T-cell (primary cell): Measurements from ENCODE around the gene CD59. TPM values are rescaled to one million over a fixed set of nuclear protein-coding genes. Genes with fewer than 3 reads are reported as not detected.

Experiments used
- ATAC-seq, 4 experiments: fragments of 200-7000 bp in 3 of 4; fragments of 150-1000 bp in 1 of 4; cut with Tn5 transposase; replicated peaks in 1 of 4; 1 replicate in 3 of 4; 2 replicates in 1 of 4; pipeline ENCODE4 v1.10.0; 2021; ENCODE audit warnings: moderate library complexity in 3 of 4, mild to moderate bottlenecking in 2 of 4, moderate number of reproducible peaks in 1 of 4
- CTCF ChIA-PET, 2 donors: fragments of 300-600 bp; sonication (Branson Sonifier 250); formaldehyde crosslinking; loops; one replicate each; lab custom pipeline; 2022; ENCODE audit warnings: antibody characterized with exemption in 2 of 2; lab: Charles Lee
- POLR2A ChIA-PET, 2 donors: fragments of 300-600 bp; sonication (Branson Sonifier 250); formaldehyde crosslinking; loops; one replicate each; lab custom pipeline; 2022; ENCODE audit warnings: antibody characterized with exemption in 2 of 2; lab: Charles Lee
- DNase-seq, 35 experiments: peaks; one replicate each; pipeline versions ENCODE4 v3.0.0 to v3.0.0-alpha.2; 2013 to 2023
- H3K27ac ChIP-seq: one replicate; pipeline ENCODE4 v1.5.1; 2013; ENCODE audit warnings: low read length
- H3K27me3 ChIP-seq, 2 experiments: replicated peaks in 1 of 2; 1 replicate in 1 of 2; 2 replicates in 1 of 2; pipeline versions ENCODE4 v1.6.1 to v1.7.0; 2013; ENCODE audit warnings: low read length in 1 of 2, mixed read lengths in 1 of 2; ENCODE audit not compliant: control insufficient read depth in 2 of 2, insufficient read depth in 2 of 2; ENCODE audit errors: extremely low read depth in 1 of 2
- H3K36me3 ChIP-seq, 2 donors: 1 replicate in 1 of 2; 2 replicates in 1 of 2; pipeline versions ENCODE4 v1.6.1 to v1.7.0; 2013; ENCODE audit warnings: low read length in 1 of 2; ENCODE audit not compliant: control insufficient read depth in 2 of 2, insufficient read depth in 1 of 2; ENCODE audit errors: extremely low read depth in 1 of 2
- H3K4me1 ChIP-seq, 2 experiments: 1 replicate in 1 of 2; 2 replicates in 1 of 2; pipeline versions ENCODE4 v1.6.1 to v1.7.0; 2013; ENCODE audit warnings: low read length in 2 of 2, mixed read lengths in 1 of 2; ENCODE audit not compliant: insufficient read depth in 2 of 2, control insufficient read depth in 1 of 2; ENCODE audit errors: extremely low read depth in 1 of 2
- H3K4me3 ChIP-seq, 2 donors: 1 replicate in 1 of 2; 2 replicates in 1 of 2; pipeline versions ENCODE4 v1.5.1 to v1.7.0; 2013; ENCODE audit warnings: mild to moderate bottlenecking in 2 of 2, low read length in 1 of 2, moderate library complexity in 1 of 2; ENCODE audit not compliant: control insufficient read depth in 1 of 2; ENCODE audit errors: extremely low read depth in 1 of 2
- H3K9me3 ChIP-seq: 2 replicates; pipeline ENCODE4 v1.7.0; 2013
- H3K27ac Mint-ChIP-seq, 2 donors: one replicate each; pipeline ENCODE4 v1.8.0; 2020 to 2021; ENCODE audit warnings: mild to moderate bottlenecking in 2 of 2, mixed read lengths in 2 of 2
- H3K27me3 Mint-ChIP-seq, 2 donors: one replicate each; pipeline ENCODE4 v1.8.0; 2021 to 2022; ENCODE audit warnings: mixed read lengths in 2 of 2
- H3K36me3 Mint-ChIP-seq: one replicate; pipeline ENCODE4 v1.8.0; 2021; ENCODE audit warnings: mixed read lengths
- H3K4me1 Mint-ChIP-seq, 3 donors: one replicate each; pipeline ENCODE4 v1.8.0; 2020 to 2022; ENCODE audit warnings: mixed read lengths in 3 of 3, mild to moderate bottlenecking in 1 of 3
- H3K4me3 Mint-ChIP-seq, 3 donors: one replicate each; pipeline ENCODE4 v1.8.0; 2020 to 2022; ENCODE audit warnings: mild to moderate bottlenecking in 3 of 3, mixed read lengths in 3 of 3, moderate library complexity in 3 of 3
- H3K9me3 Mint-ChIP-seq, 3 donors: one replicate each; pipeline ENCODE4 v1.8.0; 2020 to 2022; ENCODE audit warnings: mixed read lengths in 3 of 3
- WGBS: methylation state at CpG from one replicate; pipeline ENCODE4 v1.1.5; 2013; ENCODE audit warnings: missing lambda C conversion rate; ENCODE audit not compliant: insufficient coverage; 5-methylcytosine and 5-hydroxymethylcytosine counted together
- total RNA-seq, 35 experiments: library from RNA in 6 of 35; stranded (reverse) in 6 of 35; fragments of 120-200 nt in 1 of 35; gene quantifications; one replicate each; pipeline versions ENCODE4 v1.2.1 to v1.2.4 and lab custom pipeline; 2013 to 2026

CD59 gene
- total RNA-seq, 5 donors from 2014 or later (not counting 1 experiment from before 2014, with no cell fraction given) = 34.3 to 85.8 (median 71.9) TPM

GRCh38 chr11:33772870-33773269 lies 36.6 kb upstream of the CD59 start:
- Histone ChIP-seq H3K27me3 (peaks cover 2 to 10% of the 10 kb centered on the region in 2 experiments), H3K27ac (no peak overlapping the region), H3K9me3 (no peaks in the 10 kb centered on the region), H3K36me3 (peaks cover 2 to 23% of the 10 kb centered on the region in 2 donors), H3K4me3 (peak overlapping the region; percentile 19 to 90), H3K4me1 (peaks cover 8 to 38% of the 10 kb centered on the region in 2 experiments)
- H3K4me1 Mint-ChIP-seq = peaks cover 42 to 51% (median 48%) of the 10 kb centered on the region in 3 donors
- H3K27me3 Mint-ChIP-seq = peaks cover 0 to 1% of the 10 kb centered on the region in 2 donors
- H3K9me3 Mint-ChIP-seq = no peaks in the 10 kb centered on the region
- no peak for ATAC-seq
- H3K4me3 Mint-ChIP-seq = peak overlapping the region; percentile 93 to 97 (median 96)
- POLR2A ChIA-PET = interaction anchor here in 1 of 2 donors (0.6 kb wide), 1 partner anchor 62 kb away, joined by 5 read pairs; no protein-coding TSS in a partner anchor
- WGBS = no CpG with 5 or more reads among the region's 1 CpG
- CTCF ChIA-PET = interaction anchor here (0.5 to 1.3 kb wide), 6 partner anchors 10 to 665 kb away, joined by 3 to 5 read pairs (median 3); no protein-coding TSS in a partner anchor
- peak overlapping the region; percentile 12 to 93 for H3K27ac Mint-ChIP-seq
- DNase-seq = no peak
- peaks cover 18% of the 10 kb centered on the region for H3K36me3 Mint-ChIP-seq

- peaks cover 42 to 49% (median 48%) of the 10 kb centered on the region in 3 donors for H3K4me1 Mint-ChIP-seq
- H3K4me1 ChIP-seq = peaks cover 8 to 33% of the 10 kb centered on the region in 2 experiments
- ATAC-seq (no peak), DNase-seq (peak in 1 of 35 experiments; percentile 2)
- H3K4me3 ChIP-seq = no peak overlapping the region
- peak overlapping the region; percentile 93 to 97 (median 96) for H3K4me3 Mint-ChIP-seq
- peaks cover 21% of the 10 kb centered on the region for H3K36me3 Mint-ChIP-seq
- no peak overlapping the region for H3K27ac ChIP-seq
- POLR2A ChIA-PET = interaction anchor here in 1 of 2 donors (0.6 to 0.7 kb wide), 2 partner anchors 62 to 396 kb away, joined by 3 to 5 read pairs; no protein-coding TSS in a partner anchor
- peaks cover 0 to 1% of the 10 kb centered on the region in 2 donors for H3K27me3 Mint-ChIP-seq
- H3K9me3 Mint-ChIP-seq = no peaks in the 10 kb centered on the region
- CTCF ChIA-PET = interaction anchor here (0.6 to 1.3 kb wide), 5 partner anchors 10 to 1715 kb away, joined by 3 to 4 read pairs (median 3); no protein-coding TSS in a partner anchor
- H3K27me3 ChIP-seq = peaks cover 2 to 8% of the 10 kb centered on the region in 2 experiments
- WGBS = 92% methylated on average over 4 of the region's 4 CpGs
- peaks cover 2 to 27% of the 10 kb centered on the region in 2 donors for H3K36me3 ChIP-seq
- H3K9me3 ChIP-seq = no peaks in the 10 kb centered on the region
- H3K27ac Mint-ChIP-seq = peak overlapping the region; percentile 12 to 23
These were observed 36.1 kb upstream of the CD59 start for GRCh38 chr11:33772300-33772699.

DNA sequence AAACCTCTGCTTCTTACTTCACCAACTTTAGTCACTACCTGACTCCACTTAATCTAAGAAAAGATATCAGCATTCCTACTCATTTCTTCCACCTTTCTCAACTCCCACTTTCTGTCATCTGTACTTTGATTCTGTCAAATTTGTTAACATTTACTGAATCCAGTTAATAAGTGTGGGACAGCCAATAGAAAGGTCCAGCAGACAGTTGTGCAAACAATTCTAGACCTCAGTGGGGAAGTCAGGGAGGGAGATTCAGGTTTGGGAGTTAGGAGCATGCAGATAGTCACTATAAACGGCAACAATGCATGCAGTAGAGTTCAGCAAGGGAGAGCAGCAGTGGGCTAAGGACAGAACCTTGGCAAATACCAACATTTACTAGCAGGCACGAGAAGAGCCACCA lies 34.0 kb upstream of the CD59 start:
- CTCF ChIA-PET = no interaction called here
- Histone ChIP-seq H3K27ac (no peak overlapping the region), H3K27me3 (no peaks in the 10 kb centered on the region), H3K36me3 (peaks cover 2 to 46% of the 10 kb centered on the region in 2 donors), H3K9me3 (no peaks in the 10 kb centered on the region), H3K4me1 (peaks cover 8 to 22% of the 10 kb centered on the region in 2 experiments), H3K4me3 (no peak overlapping the region)
- POLR2A ChIA-PET = no interaction called here
- H3K27ac Mint-ChIP-seq = peak overlapping the region in 1 of 2 donors; percentile 5
- WGBS = no CpG with 5 or more reads among the region's 2 CpGs
- no peak overlapping the region for H3K4me3 Mint-ChIP-seq
- H3K9me3 Mint-ChIP-seq = no peaks in the 10 kb centered on the region
- DNase-seq (no peak), ATAC-seq (no peak)
- H3K36me3 Mint-ChIP-seq = peaks cover 39% of the 10 kb centered on the region
- no peaks in the 10 kb centered on the region for H3K27me3 Mint-ChIP-seq
- peaks cover 36 to 55% (median 48%) of the 10 kb centered on the region in 3 donors for H3K4me1 Mint-ChIP-seq

- Histone ChIP-seq H3K27ac (no peak overlapping the region), H3K27me3 (no peaks in the 10 kb centered on the region), H3K36me3 (peaks cover 2 to 53% of the 10 kb centered on the region in 2 donors), H3K9me3 (no peaks in the 10 kb centered on the region), H3K4me3 (no peak overlapping the region), H3K4me1 (peaks cover 8 to 15% of the 10 kb centered on the region in 2 experiments)
- peaks cover 45% of the 10 kb centered on the region for H3K36me3 Mint-ChIP-seq
- no peak overlapping the region for H3K4me3 Mint-ChIP-seq
- POLR2A ChIA-PET = no interaction called here
- no peaks in the 10 kb centered on the region for H3K27me3 Mint-ChIP-seq
- peaks cover 36 to 48% (median 41%) of the 10 kb centered on the region in 3 donors for H3K4me1 Mint-ChIP-seq
- CTCF ChIA-PET = interaction anchor here in 1 of 2 donors (0.5 kb wide), 1 partner anchor 282 kb away, joined by 3 read pairs; the partner anchor contains the start of gene CAPRIN1
- ATAC-seq = no peak
- H3K27ac Mint-ChIP-seq = peak overlapping the region in 1 of 2 donors; percentile 30
- WGBS = 92% methylated on average over 3 of the region's 4 CpGs
- no peaks in the 10 kb centered on the region for H3K9me3 Mint-ChIP-seq
- no peak for DNase-seq
These were observed 33.3 kb upstream of the CD59 start for GRCh38 chr11:33769542-33769941.

DNA sequence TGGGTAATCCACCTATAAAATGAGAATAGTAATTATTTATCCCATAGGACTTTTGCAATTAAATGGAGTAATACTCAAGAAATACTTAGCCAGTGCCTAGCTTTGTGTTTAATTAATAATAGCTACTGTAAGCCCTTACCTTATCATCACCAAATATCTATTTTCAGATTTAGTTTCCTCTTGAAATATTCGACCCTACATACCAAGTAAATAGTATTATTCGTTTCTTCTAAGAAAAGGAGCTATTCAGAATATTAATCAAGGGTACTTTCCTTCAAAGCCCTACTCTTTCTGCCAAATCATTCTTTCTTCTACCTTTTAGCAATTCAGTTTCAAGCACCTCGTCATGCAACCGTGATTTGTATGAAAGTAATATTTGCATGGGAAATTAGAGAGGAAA lies 31.4 kb upstream of the CD59 start:
- DNase-seq = no peak
- Histone ChIP-seq H3K9me3 (no peaks in the 10 kb centered on the region), H3K27me3 (no peaks in the 10 kb centered on the region), H3K4me3 (no peak overlapping the region), H3K4me1 (peaks cover 0 to 4% of the 10 kb centered on the region in 2 experiments), H3K36me3 (peaks cover 2 to 65% of the 10 kb centered on the region in 2 donors), H3K27ac (no peak overlapping the region)
- Mint-ChIP-seq H3K4me1 (peaks cover 28 to 52% (median 43%) of the 10 kb centered on the region in 3 donors), H3K27me3 (no peaks in the 10 kb centered on the region), H3K9me3 (no peaks in the 10 kb centered on the region), H3K27ac (no peak overlapping the region), H3K4me3 (no peak overlapping the region), H3K36me3 (peaks cover 60% of the 10 kb centered on the region)
- POLR2A ChIA-PET = interaction anchor here (0.5 to 0.6 kb wide), 2 partner anchors 10 to 221 kb away, joined by 4 read pairs; no protein-coding TSS in a partner anchor
- no CpG with 5 or more reads among the region's 4 CpGs for WGBS
- CTCF ChIA-PET = interaction anchor here in 1 of 2 donors (0.5 to 1.1 kb wide), 4 partner anchors 10 to 25 kb away, joined by 3 to 6 read pairs (median 4); no protein-coding TSS in a partner anchor
- no peak for ATAC-seq

DNA sequence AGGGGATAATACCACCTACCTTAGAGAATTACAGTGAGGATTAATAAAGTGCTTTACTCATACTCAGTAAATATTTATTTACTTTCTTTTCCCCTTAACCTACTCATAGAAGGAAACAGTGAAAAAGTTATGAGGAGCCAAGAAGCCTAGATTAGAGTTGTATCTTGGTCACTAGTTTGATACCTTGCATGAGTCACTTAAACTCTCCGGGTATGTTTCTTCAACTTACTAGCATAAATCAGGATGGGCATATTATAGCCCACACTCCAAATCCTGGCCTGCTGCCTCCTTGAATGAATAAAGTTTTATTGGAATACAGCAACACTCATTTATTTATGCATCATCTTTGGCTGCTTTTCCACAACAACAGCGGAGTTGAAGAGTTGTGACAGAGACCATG lies 29.9 kb upstream of the CD59 start:
- no peaks in the 10 kb centered on the region for H3K9me3 Mint-ChIP-seq
- CTCF ChIA-PET = interaction anchor here (0.7 to 1.0 kb wide), 2 partner anchors 8 to 966 kb away, joined by 3 to 5 read pairs; no protein-coding TSS in a partner anchor
- H3K36me3 ChIP-seq = peaks cover 2 to 74% of the 10 kb centered on the region in 2 donors
- DNase-seq (no peak), ATAC-seq (no peak)
- no peak overlapping the region for H3K27ac Mint-ChIP-seq
- H3K9me3 ChIP-seq = no peaks in the 10 kb centered on the region
- H3K4me3 ChIP-seq = no peak overlapping the region
- no peaks in the 10 kb centered on the region for H3K27me3 ChIP-seq
- H3K4me3 Mint-ChIP-seq = no peak overlapping the region
- POLR2A ChIA-PET = no interaction called here
- H3K36me3 Mint-ChIP-seq = peaks cover 70% of the 10 kb centered on the region
- H3K27ac ChIP-seq = no peak overlapping the region
- no peaks in the 10 kb centered on the region for H3K27me3 Mint-ChIP-seq
- H3K4me1 ChIP-seq = no peaks in the 10 kb centered on the region
- WGBS = 100% methylated on average over 1 of the region's 2 CpGs
- H3K4me1 Mint-ChIP-seq = peaks cover 17 to 44% (median 35%) of the 10 kb centered on the region in 3 donors
